Measurements from ENCODE around the gene RNASEL. TPM values are rescaled to one million over a fixed set of nuclear protein-coding genes. Genes with fewer than 3 reads are reported as not detected.

The RNASEL gene
- total and polyA plus RNA-seq, 11 donors, result 1.4 to 6.3 (median 2.7) TPM

- peaks cover 0 to 15% (median 0%) of the 10 kb centered on the region in 12 donors for H3K9me3 ChIP-seq
- intact Hi-C loops (cut with DNase I), result no loop called here
- H3K4me3 ChIP-seq, result no peak overlapping the region
- peaks cover 0 to 10% (median 0%) of the 10 kb centered on the region in 9 donors for H3K27me3 ChIP-seq
- WGBS, 4 donors, result 84 to 92% (median 89%) methylated on average over 4 of the region's 4 CpGs
- peaks cover 7 to 37% (median 25%) of the 10 kb centered on the region in 12 donors for H3K4me1 ChIP-seq
- no peak for TF ChIP-seq CTCF (IDR thresholded peaks at IDR 0.05)
- TF ChIP-seq POLR2A (IDR thresholded peaks at IDR 0.05), result no peak
- no peaks in the 10 kb centered on the region for H3K36me3 ChIP-seq
- H3K27ac ChIP-seq, result peak overlapping the region in 1 of 12 donors; percentile 97
- ATAC-seq (no peak), DNase-seq (no peak)
Observed at GRCh38 chr1:182617014-182617429, 28.0 kb upstream of the RNASEL start.

GRCh38 chr1:182616130-182617013, 27.3 kb upstream of the RNASEL start:
- 8 to 15% (median 10%) methylated on average over 17 of the region's 17 CpGs for WGBS, 4 donors
- H3K9me3 ChIP-seq, result peaks cover 0 to 14% (median 0%) of the 10 kb centered on the region in 12 donors
- intact Hi-C loops (cut with DNase I), result no loop called here
- peaks cover 0 to 10% (median 0%) of the 10 kb centered on the region in 9 donors for H3K27me3 ChIP-seq
- peak overlapping the region in 8 of 12 donors; percentile 92 to 99 (median 96) for H3K27ac ChIP-seq
- H3K4me3 ChIP-seq, result peak overlapping the region in 6 of 12 donors; percentile 55 to 63 (median 62)
- H3K36me3 ChIP-seq, result no peaks in the 10 kb centered on the region
- peaks cover 7 to 37% (median 25%) of the 10 kb centered on the region in 12 donors for H3K4me1 ChIP-seq
- peak; percentile 52 to 84 (median 77) for DNase-seq
- TF ChIP-seq CTCF (IDR thresholded peaks at IDR 0.05), result no peak
- TF ChIP-seq POLR2A (IDR thresholded peaks at IDR 0.05), result no peak
- peak; percentile 19 to 56 (median 42) for ATAC-seq

- Histone ChIP-seq H3K4me3 (peak overlapping the region; percentile 19 to 63 (median 56)), H3K27me3 (peaks cover 0 to 10% (median 0%) of the 10 kb centered on the region in 9 donors), H3K9me3 (peaks cover 0 to 8% (median 0%) of the 10 kb centered on the region in 12 donors), H3K4me1 (peaks cover 7 to 37% (median 26%) of the 10 kb centered on the region in 12 donors), H3K36me3 (no peaks in the 10 kb centered on the region), H3K27ac (peak overlapping the region; percentile 86 to 99 (median 94))
- ATAC-seq (peak; percentile 8 to 40 (median 32)), DNase-seq (peak; percentile 47 to 75 (median 70))
- WGBS, 4 donors, result 32 to 48% (median 36%) methylated on average over 11 of the region's 11 CpGs
- intact Hi-C loops (cut with DNase I), result loop anchor here in 1 of 10 donors (1.0 kb wide), 1 partner anchor 11 kb away; the partner anchor contains the start of gene RGS16
- TF ChIP-seq POLR2A (IDR thresholded peaks at IDR 0.05) (no peak), CTCF (IDR thresholded peaks at IDR 0.05) (no peak)
Observed at GRCh38 chr1:182615468-182616129, 26.5 kb upstream of the RNASEL start.
